Heart left ventricle (tissue), 16 donors: ENCODE measurements around the gene LRRN3. TPM values are rescaled to one million over a fixed set of nuclear protein-coding genes. Genes with fewer than 3 reads are reported as not detected.

ENCODE experiments used
- ATAC-seq, 4 donors: fragments of 200-7000 bp; cut with Tn5 transposase; one replicate each; pipeline ENCODE4 v1.9.1; 2020 to 2022; ENCODE audit warnings: moderate library complexity in 4 of 4, mild to moderate bottlenecking in 3 of 4, moderate number of reproducible peaks in 1 of 4
- DNase-seq, 5 donors: peaks; one replicate each; pipeline ENCODE4 v3.0.0-alpha.2; 2020
- H3K27ac ChIP-seq, 12 donors: fragments of 200-600 bp; sonication (generic) in 4 of 12; one replicate each; pipeline versions ENCODE4 v1.5.0 to v1.8.0; 2016 to 2022; ENCODE audit warnings: mild to moderate bottlenecking in 2 of 12
- H3K27me3 ChIP-seq, 9 donors: fragments of 200-600 bp; sonication (generic) in 2 of 9; one replicate each; pipeline versions ENCODE4 v1.5.1 to v1.8.0; 2016 to 2022; ENCODE audit warnings: mild to moderate bottlenecking in 3 of 9
- H3K36me3 ChIP-seq, 9 donors: fragments of 200-600 bp; sonication (generic) in 2 of 9; one replicate each; pipeline versions ENCODE4 v1.5.0 to v1.8.0; 2018 to 2022; ENCODE audit warnings: mild to moderate bottlenecking in 2 of 9
- H3K4me1 ChIP-seq, 12 donors: fragments of 200-600 bp; sonication (generic) in 4 of 12; one replicate each; pipeline versions ENCODE4 v1.5.0 to v1.8.0; 2016 to 2022; ENCODE audit warnings: mild to moderate bottlenecking in 3 of 12
- H3K4me3 ChIP-seq, 12 donors: fragments of 200-600 bp; sonication (generic) in 4 of 12; one replicate each; pipeline versions ENCODE4 v1.5.0 to v1.8.0; 2017 to 2022; ENCODE audit warnings: mild to moderate bottlenecking in 9 of 12, moderate library complexity in 4 of 12
- H3K9me3 ChIP-seq, 12 donors: fragments of 200-600 bp; sonication (generic) in 4 of 12; one replicate each; pipeline versions ENCODE4 v1.5.0 to v1.8.0; 2016 to 2022; ENCODE audit warnings: mild to moderate bottlenecking in 1 of 12
- POLR2A ChIP-seq, 2 donors: fragments of 450-650 bp; IDR thresholded peaks; one replicate each; pipeline ENCODE4 v1.6.1; 2017; ENCODE audit warnings: antibody characterized with exemption in 2 of 2, mild to moderate bottlenecking in 2 of 2, moderate library complexity in 2 of 2
- WGBS, 4 donors: extraction: QIAGEN DNeasy Blood & Tissue Kit in 2 of 4; methylation state at CpG; one replicate each; pipeline versions ENCODE4 v1.1.5 to v1.1.7; 2013 to 2018; 5-methylcytosine and 5-hydroxymethylcytosine counted together
- intact Hi-C, 10 donors: fragments of 100-400 bp; cut with DNase I; formaldehyde crosslinking; loops; one replicate each; pipeline versions ENCODE4 v1.11.1 to v1.14.2; 2022
- polyA plus RNA-seq, 2 donors: library from polyadenylated mRNA; stranded (reverse); fragments of 200-250 nt; gene quantifications; one replicate each; pipeline ENCODE4 v1.2.3, GENCODE V29; 2013
- total RNA-seq, 9 donors: library from RNA; depleted of rRNA in 2 of 9; stranded (reverse); fragments of >200 nt in 2 of 9; fragmentation: NEBNext Ultra II Directional in 3 of 9; extraction: Animal tissue kit (Norgen Biotek cat#: 25700) in 3 of 9; gene quantifications; one replicate each; pipeline versions ENCODE4 v1.1.0 to v1.2.4, GENCODE V29; 2016 to 2023
- TF ChIP-seq, protein P1 (sequence below), 12 donors: fragments of 200-600 bp; sonication (generic) in 4 of 12; IDR thresholded peaks; one replicate each; pipeline versions ENCODE4 v1.5.0 to v1.8.0; 2018 to 2022; ENCODE audit warnings: antibody characterized with exemption in 12 of 12, mild to moderate bottlenecking in 5 of 12
- donor health status: ischemic (EF 13 %, LVEDD 7.1; RV severe dilation, severe dysfunction).
- donor health status: healthy with polysubstance abuse.
- donor health status: DM: no; HTN: yes; CAD: no.
- donor health status: DM: no; HTN: no; CAD: no.
- donor health status: ischemic (EF 25% LVEDD 6.9; RV normal size, moderate dysfunction).
- donor health status: ischemic (EF 25% LVEDD 5.7; RV mildly dilated, moderate dysfunction).
- donor health status: healthy.
- donor health status: DM: yes; HTN: yes; CAD: no.
- donor health status: ischemic (EF 35%, LVEDD 5.7; RV mildly dilated, moderate dysfunction).
- donor health status: nonischemic (EF 11% LVEDD 7.7; RV severe dilation, severe dysfunction).
- donor health status: DM: yes; HTN: yes; CAD: no.
- donor health status: PGD.
- donor health status: ischemic (EF 29% LVEDD 5.4; RV normal size, mild dysfunction).
- donor health status: nonischemic (EF 23%, LVEDD 6.1; RV moderate dilation, normal function).

LRRN3 gene
- total and polyA plus RNA-seq, 11 donors, result 0.52 to 11.0 (median 2.3) TPM

- Histone ChIP-seq H3K36me3 (no peaks in the 10 kb centered on the region), H3K4me3 (no peak overlapping the region), H3K27me3 (no peaks in the 10 kb centered on the region), H3K4me1 (peaks cover 0 to 15% (median 5%) of the 10 kb centered on the region in 12 donors), H3K27ac (no peak overlapping the region), H3K9me3 (no peaks in the 10 kb centered on the region)
- ATAC-seq, result no peak
- intact Hi-C loops, result loop anchor here in 2 of 10 donors (5.0 kb wide), 1 partner anchor 401 kb away; no protein-coding TSS in a partner anchor
- TF ChIP-seq, protein P1, sequence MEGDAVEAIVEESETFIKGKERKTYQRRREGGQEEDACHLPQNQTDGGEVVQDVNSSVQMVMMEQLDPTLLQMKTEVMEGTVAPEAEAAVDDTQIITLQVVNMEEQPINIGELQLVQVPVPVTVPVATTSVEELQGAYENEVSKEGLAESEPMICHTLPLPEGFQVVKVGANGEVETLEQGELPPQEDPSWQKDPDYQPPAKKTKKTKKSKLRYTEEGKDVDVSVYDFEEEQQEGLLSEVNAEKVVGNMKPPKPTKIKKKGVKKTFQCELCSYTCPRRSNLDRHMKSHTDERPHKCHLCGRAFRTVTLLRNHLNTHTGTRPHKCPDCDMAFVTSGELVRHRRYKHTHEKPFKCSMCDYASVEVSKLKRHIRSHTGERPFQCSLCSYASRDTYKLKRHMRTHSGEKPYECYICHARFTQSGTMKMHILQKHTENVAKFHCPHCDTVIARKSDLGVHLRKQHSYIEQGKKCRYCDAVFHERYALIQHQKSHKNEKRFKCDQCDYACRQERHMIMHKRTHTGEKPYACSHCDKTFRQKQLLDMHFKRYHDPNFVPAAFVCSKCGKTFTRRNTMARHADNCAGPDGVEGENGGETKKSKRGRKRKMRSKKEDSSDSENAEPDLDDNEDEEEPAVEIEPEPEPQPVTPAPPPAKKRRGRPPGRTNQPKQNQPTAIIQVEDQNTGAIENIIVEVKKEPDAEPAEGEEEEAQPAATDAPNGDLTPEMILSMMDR (IDR thresholded peaks at IDR 0.05), result no peak
- no peak for TF ChIP-seq POLR2A (IDR thresholded peaks at IDR 0.05)
- DNase-seq, result no peak
- 87 to 93% (median 92%) methylated on average over 2 of the region's 2 CpGs for WGBS, 4 donors
Observed at GRCh38 chr7:111086532-111086931, 4.4 kb upstream of the LRRN3 start.

DNA sequence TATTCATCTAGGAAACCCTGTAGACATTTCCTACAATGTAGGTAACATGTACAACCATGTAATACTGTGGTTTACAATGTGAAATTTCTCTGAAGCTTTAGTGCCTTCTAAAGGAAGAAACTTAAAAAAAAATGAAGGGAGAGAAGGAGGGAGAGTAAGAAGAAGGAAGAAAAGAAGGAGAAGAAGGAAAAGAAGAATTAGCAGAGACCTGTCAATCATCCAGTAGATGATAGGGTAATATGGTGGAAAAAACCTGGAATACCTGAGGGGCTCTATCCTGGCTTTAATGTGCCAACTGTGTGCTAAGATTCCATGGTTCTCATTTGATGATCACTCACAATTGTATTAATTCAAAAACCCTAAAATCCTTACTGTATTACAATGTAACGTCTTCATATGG, 2.6 kb upstream of the LRRN3 start:
- no peak overlapping the region for H3K4me3 ChIP-seq
- WGBS, 4 donors, result 91 to 100% (median 97%) methylated on average over 1 of the region's 1 CpG
- H3K9me3 ChIP-seq, result no peaks in the 10 kb centered on the region
- ATAC-seq (no peak), DNase-seq (no peak)
- peaks cover 0 to 27% (median 11%) of the 10 kb centered on the region in 12 donors for H3K4me1 ChIP-seq
- TF ChIP-seq POLR2A (IDR thresholded peaks at IDR 0.05), result no peak
- TF ChIP-seq, protein P1 (IDR thresholded peaks at IDR 0.05), result no peak
- no peaks in the 10 kb centered on the region for H3K36me3 ChIP-seq
- H3K27me3 ChIP-seq, result no peaks in the 10 kb centered on the region
- no peak overlapping the region for H3K27ac ChIP-seq
- intact Hi-C loops, result loop anchor here in 3 of 10 donors (2.0 to 5.0 kb wide), 2 partner anchors 398 to 399 kb away; no protein-coding TSS in a partner anchor

DNA sequence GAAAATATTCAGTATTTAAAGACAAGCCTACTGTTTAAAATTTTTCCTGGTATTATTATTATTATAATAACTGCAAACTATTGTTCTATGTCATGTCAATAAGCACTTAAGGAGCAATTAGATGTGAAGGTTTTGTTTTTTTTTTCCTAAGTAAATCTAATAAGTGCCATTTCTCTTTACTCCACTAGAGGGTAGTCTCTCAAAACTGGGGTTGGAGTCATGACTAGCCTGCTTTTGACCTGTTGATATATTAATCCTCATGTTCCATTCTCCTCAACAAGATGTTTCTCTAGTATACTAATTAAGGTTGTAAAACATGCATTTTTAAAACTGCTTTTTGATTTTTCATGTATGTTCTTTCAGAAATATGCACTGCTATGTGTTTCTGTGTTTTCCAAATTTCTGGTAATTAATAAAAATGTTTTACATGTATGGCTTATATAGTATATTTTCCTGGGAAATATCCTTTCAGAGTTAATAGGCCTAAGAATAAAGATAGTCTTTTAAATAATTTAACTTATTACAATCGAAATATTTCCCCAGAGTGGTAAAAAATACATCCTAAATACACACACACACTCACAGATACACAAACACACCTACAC, 1.0 kb upstream of the LRRN3 start:
- intact Hi-C loops, result loop anchor here (2.0 to 10.0 kb wide), 8 partner anchors 395 to 647 kb away; no protein-coding TSS in a partner anchor
- Histone ChIP-seq H3K4me3 (no peak overlapping the region), H3K9me3 (no peaks in the 10 kb centered on the region), H3K27ac (no peak overlapping the region), H3K4me1 (peaks cover 0 to 27% (median 8%) of the 10 kb centered on the region in 12 donors), H3K27me3 (no peaks in the 10 kb centered on the region), H3K36me3 (no peaks in the 10 kb centered on the region)
- 19 to 28% (median 24%) methylated on average over 1 of the region's 1 CpG for WGBS, 4 donors
- ATAC-seq (peak in 3 of 4 donors; percentile 37 to 81 (median 57)), DNase-seq (no peak)
- no peak for TF ChIP-seq POLR2A (IDR thresholded peaks at IDR 0.05)
- TF ChIP-seq, protein P1 (IDR thresholded peaks at IDR 0.05), result peak; percentile 66 to 86 (median 76)

GRCh38 chr7:111091593-111092358, 849 bp downstream of the LRRN3 start:
- no peak for DNase-seq
- ATAC-seq, result peak in 3 of 4 donors; percentile 33 to 45 (median 40)
- no peak for TF ChIP-seq POLR2A (IDR thresholded peaks at IDR 0.05)
- TF ChIP-seq, protein P1 (IDR thresholded peaks at IDR 0.05), result no peak
- Histone ChIP-seq H3K27ac (peak overlapping the region in 1 of 12 donors; percentile 3), H3K9me3 (no peaks in the 10 kb centered on the region), H3K4me3 (peak overlapping the region in 11 of 12 donors; percentile 30 to 63 (median 50)), H3K27me3 (no peaks in the 10 kb centered on the region), H3K36me3 (no peaks in the 10 kb centered on the region), H3K4me1 (peaks cover 0 to 27% (median 8%) of the 10 kb centered on the region in 12 donors)
- intact Hi-C loops, result loop anchor here in 9 of 10 donors (2.0 to 10.0 kb wide), 8 partner anchors 393 to 646 kb away; no protein-coding TSS in a partner anchor
- 11 to 21% (median 17%) methylated on average over 3 of the region's 3 CpGs for WGBS, 4 donors
